NCI-H1417 (cell line): Measurements from ENCODE around the gene NHSL1.

Experiments
- DNase-seq, 3 experiments: peaks; one replicate each; lab custom pipeline; 2025; lab: John Stamatoyannopoulos, UW

Gene NHSL1

GRCh38 chr6:138499303-138500018 is at the start of gene NHSL1:
Gene NHSL1 (minus strand): TSS chr6:138499494. CDS start chr6:138499290, 204 bp downstream.
- peak in 2 of 3 experiments; percentile 15 to 83 for DNase-seq

- DNase-seq = peak in 2 of 3 experiments; percentile 46 to 64
Observed at GRCh38 chr6:138546733-138547185, 47.5 kb upstream of the NHSL1 start.

- peak in 1 of 3 experiments; percentile 17 for DNase-seq
Observed at GRCh38 chr6:138545621-138545980, 46.3 kb upstream of the NHSL1 start.

GRCh38 chr6:138544501-138544900 is 45.2 kb upstream of the NHSL1 start:
- DNase-seq = no peak

GRCh38 chr6:138543657-138544056 is 44.4 kb upstream of the NHSL1 start:
- no peak for DNase-seq

GRCh38 chr6:138541823-138542481 is 42.7 kb upstream of the NHSL1 start:
- DNase-seq = no peak

- DNase-seq = no peak
Observed at GRCh38 chr6:138540468-138540867, 41.2 kb upstream of the NHSL1 start.

- no peak for DNase-seq
Observed at GRCh38 chr6:138539876-138540275, 40.6 kb upstream of the NHSL1 start.

- DNase-seq = no peak
Observed at GRCh38 chr6:138538390-138539031, 39.2 kb upstream of the NHSL1 start.

GRCh38 chr6:138537106-138537505 is 37.8 kb upstream of the NHSL1 start:
- DNase-seq = no peak

- DNase-seq = no peak
Observed at GRCh38 chr6:138535728-138536455, 36.6 kb upstream of the NHSL1 start.

- DNase-seq = no peak
Observed at GRCh38 chr6:138533667-138534066, 34.4 kb upstream of the NHSL1 start.

GRCh38 chr6:138531387-138531786 is 32.1 kb upstream of the NHSL1 start:
- no peak for DNase-seq

GRCh38 chr6:138529478-138529877 is 30.2 kb upstream of the NHSL1 start:
- DNase-seq = no peak

- no peak for DNase-seq
Observed at GRCh38 chr6:138528956-138529355, 29.7 kb upstream of the NHSL1 start.

GRCh38 chr6:138528137-138528536 is 28.8 kb upstream of the NHSL1 start:
- no peak for DNase-seq

GRCh38 chr6:138527411-138528088 is 28.3 kb upstream of the NHSL1 start:
- DNase-seq = no peak

GRCh38 chr6:138526822-138527235 is 27.5 kb upstream of the NHSL1 start:
- DNase-seq = peak in 1 of 3 experiments; percentile 41

- DNase-seq = no peak
Observed at GRCh38 chr6:138525355-138525754, 26.1 kb upstream of the NHSL1 start.

GRCh38 chr6:138524526-138524925 is 25.2 kb upstream of the NHSL1 start:
- DNase-seq = no peak

- DNase-seq = no peak
Observed at GRCh38 chr6:138523347-138524210, 24.3 kb upstream of the NHSL1 start.
